HepG2 (cell line): ENCODE data around the gene SNX15. TPM values are rescaled to one million over a fixed set of nuclear protein-coding genes. Genes with fewer than 3 reads are reported as not detected.

ENCODE experiments used
- ATAC-seq: fragments of 200-7000 bp; cut with Tn5 transposase; 3 replicates; pipeline ENCODE4 v1.9.1; 2020; ENCODE audit warnings: mild to moderate bottlenecking, moderate library complexity
- BruUV-seq: library from RNA; stranded (reverse); fragments of 400-500 nt; replicated peaks from 2 replicates; lab custom pipeline; 2021; lab: Mats Ljungman, UMichigan
- CTCF ChIA-PET: fragments of 300-600 bp; formaldehyde crosslinking; extraction: SDS; loops from one replicate; lab custom pipeline; 2021; ENCODE audit warnings: low total read pairs, inconsistent platforms, low intra/inter-chr PET ratio; lab: Yijun Ruan, JAX
- POLR2A ChIA-PET: fragments of 350-600 bp; sonication (Branson Sonifier 250); formaldehyde crosslinking; loops from one replicate; lab custom pipeline; 2020; ENCODE audit warnings: antibody characterized with exemption, inconsistent platforms; lab: Yijun Ruan, JAX
- DNase-seq: peaks from one replicate; pipeline ENCODE4 v3.0.0-alpha.2; 2015; ENCODE audit warnings: low spot score
- FAIRE-seq: peaks from 3 replicates; lab custom pipeline; 2011; peaks lifted over from hg19 to GRCh38; lab: Jason Lieb, UNC
- H2AFZ ChIP-seq: one replicate; pipeline ENCODE4 v1.6.1; 2011; ENCODE audit warnings: low read length, inconsistent platforms
- H3K27ac ChIP-seq: fragments of 300-600 bp; 3 replicates; pipeline ENCODE4 v1.8.0; 2011; ENCODE audit warnings: mixed run types, mild to moderate bottlenecking, mixed read lengths, low read length, inconsistent platforms; ENCODE audit not compliant: insufficient read depth; ENCODE audit errors: extremely low read length
- H3K27me3 ChIP-seq, 2 experiments: fragments of 200-600 bp in 1 of 2; 2 replicates in 1 of 2; 3 replicates in 1 of 2; pipeline versions ENCODE4 v1.6.0 to v1.8.0; 2011; ENCODE audit warnings: low read length in 2 of 2, mild to moderate bottlenecking in 2 of 2, moderate library complexity in 2 of 2, inconsistent platforms in 1 of 2; ENCODE audit not compliant: insufficient read depth in 2 of 2, control insufficient read depth in 1 of 2
- H3K36me3 ChIP-seq, 2 experiments: fragments of 200-600 bp in 1 of 2; replicated peaks in 1 of 2; 2 replicates in 1 of 2; 3 replicates in 1 of 2; pipeline versions ENCODE4 v1.5.1 to v1.8.0; 2011; ENCODE audit warnings: low read length in 2 of 2, inconsistent platforms in 1 of 2; ENCODE audit not compliant: insufficient read depth in 2 of 2, control insufficient read depth in 1 of 2
- H3K4me1 ChIP-seq: 2 replicates; pipeline ENCODE4 v1.5.1; 2012; ENCODE audit warnings: low read length, inconsistent platforms; ENCODE audit not compliant: insufficient read depth
- H3K4me2 ChIP-seq: 2 replicates; pipeline ENCODE4 v1.6.0; 2011; ENCODE audit warnings: low read depth, low read length, inconsistent platforms
- H3K4me3 ChIP-seq, 3 experiments: fragments of 200-600 bp in 1 of 3; sonication (generic), shearing (Covaris generic) in 1 of 3; replicated peaks in 1 of 3; 2 replicates each; pipeline ENCODE4 v1.5.1; 2011 to 2016; ENCODE audit warnings: low read length in 3 of 3, inconsistent platforms in 2 of 3, low read depth in 2 of 3, mild to moderate bottlenecking in 2 of 3, control low read depth in 1 of 3, mixed read lengths in 1 of 3; ENCODE audit not compliant: insufficient read depth in 1 of 3
- H3K79me2 ChIP-seq: one replicate; pipeline ENCODE4 v1.6.1; 2011; ENCODE audit warnings: low read length, inconsistent platforms; ENCODE audit not compliant: insufficient read depth
- H3K9ac ChIP-seq: 2 replicates; pipeline ENCODE4 v1.6.0; 2011; ENCODE audit warnings: mild to moderate bottlenecking, low read depth, low read length, inconsistent platforms; ENCODE audit not compliant: insufficient read depth
- H3K9me3 ChIP-seq: 2 replicates; pipeline ENCODE4 v1.5.1; 2012; ENCODE audit warnings: mild to moderate bottlenecking, low read length
- H4K20me1 ChIP-seq: 2 replicates; pipeline ENCODE4 v1.6.0; 2011; ENCODE audit warnings: inconsistent platforms, mild to moderate bottlenecking, low read length, moderate library complexity; ENCODE audit not compliant: insufficient read depth
- ARNT2 ChIP-seq: sonication (generic); formaldehyde crosslinking; IDR thresholded peaks from 2 replicates; pipeline ENCODE4 v1.8.0; 2022; ENCODE audit warnings: mild to moderate bottlenecking, low read depth, missing genetic modification reagents, moderate library complexity
- ATF4 ChIP-seq, 2 experiments: fragments of 450-650 bp in 1 of 2; sonication (generic) in 1 of 2; formaldehyde crosslinking; IDR thresholded peaks; 2 replicates each; pipeline versions ENCODE4 v1.5.0 to v1.8.0; 2020 to 2022; ENCODE audit warnings: mild to moderate bottlenecking in 1 of 2, missing genetic modification reagents in 1 of 2
- CTCF ChIP-seq: sonication (generic); formaldehyde crosslinking; IDR thresholded peaks from 2 replicates; pipeline ENCODE4 v1.5.0; 2020; ENCODE audit warnings: mild to moderate bottlenecking, missing genetic modification reagents, moderate library complexity
- MED8 ChIP-seq: sonication (generic); formaldehyde crosslinking; IDR thresholded peaks from 2 replicates; pipeline ENCODE4 v1.8.1; 2023; ENCODE audit warnings: mild to moderate bottlenecking, missing genetic modification reagents; ENCODE audit not compliant: insufficient replicate concordance
- MIER2 ChIP-seq: IDR thresholded peaks from 2 replicates; pipeline ENCODE4 v1.6.1; 2016; ENCODE audit warnings: missing biosample characterization, missing genetic modification reagents
- ZC3H13 ChIP-seq: sonication (generic); formaldehyde crosslinking; IDR thresholded peaks from 2 replicates; pipeline ENCODE4 v1.8.1; 2023; ENCODE audit warnings: mild to moderate bottlenecking, missing genetic modification reagents, moderate library complexity
- WGBS: methylation state at CpG from one replicate; pipeline ENCODE4 v1.1.6; 2017; ENCODE audit warnings: low lambda C conversion rate; 5-methylcytosine and 5-hydroxymethylcytosine counted together
- in situ Hi-C: cut with HindIII; loops from 2 replicates; pipeline ENCODE4 v1.10.0; 2017; ENCODE audit warnings: low pct_unique_long_range_greater_than_20kb; ENCODE audit not compliant: extremely low pct_ligation_motif_present
- intact Hi-C: fragments of 100-400 bp; cut with micrococcal nuclease; formaldehyde crosslinking; loops from one replicate; pipeline ENCODE4 v1.10.0; 2022; ENCODE audit not compliant: unreplicated experiment
- polyA plus RNA-seq, 8 experiments: library from polyadenylated mRNA; depleted of rRNA in 3 of 8; stranded (reverse) in 7 of 8; unstranded in 1 of 8; fragments of >200 nt; fragmentation: Illumina TruSeq in 4 of 8; extraction: Trizol in 4 of 8; gene quantifications; 2 replicates each; pipeline versions ENCODE4 v1.2.1 to v1.2.3, GENCODE V29; 2011 to 2016; ENCODE audit warnings: low read depth in 4 of 8, missing spikeins in 1 of 8, mixed read lengths in 1 of 8; ENCODE audit not compliant: insufficient read depth in 1 of 8
- total RNA-seq, 5 experiments: library from RNA; depleted of rRNA; stranded (reverse); fragments of >200 nt; fragmentation: Illumina TruSeq; extraction: Trizol; gene quantifications; 2 replicates each; pipeline ENCODE4 v1.2.3, GENCODE V29; 2016; ENCODE audit warnings: low read depth in 1 of 5

Gene SNX15
- total and polyA plus RNA-seq, 2 of the 13 experiments (the other 11 are each of a cell fraction or from before 2014, with no cell fraction given), result 19.1 to 22.6 TPM

- no peak overlapping the region for H3K27ac ChIP-seq
- POLR2A ChIA-PET, result interaction anchor here (2.0 kb wide), 1 partner anchor 8 kb away, joined by 7 read pairs; the partner anchor contains the start of gene SAC3D1
- H3K36me3 ChIP-seq, result peaks cover 13 to 35% of the 10 kb centered on the region in 2 experiments
- no peak overlapping the region for H3K4me3 ChIP-seq
- intact Hi-C loops (no loop called here), in situ Hi-C loops (no loop called here)
- no peak overlapping the region for H3K4me2 ChIP-seq
- H3K9me3 ChIP-seq, result no peaks in the 10 kb centered on the region
- H2AFZ ChIP-seq, result no peak overlapping the region
- H4K20me1 ChIP-seq, result no peaks in the 10 kb centered on the region
- H3K9ac ChIP-seq, result no peak overlapping the region
- WGBS, result 100% methylated on average over 9 of the region's 13 CpGs
- DNase-seq (no peak), FAIRE-seq (no peak), ATAC-seq (no peak)
- H3K4me1 ChIP-seq, result peaks cover 10% of the 10 kb centered on the region; the same call in 1 of the 2 replicates
- no peaks in the 10 kb centered on the region for H3K79me2 ChIP-seq
- CTCF ChIA-PET, result no interaction called here
- no peaks in the 10 kb centered on the region; a peak in 1 of 5 replicates for H3K27me3 ChIP-seq
- BruUV-seq, result no TSS peak
- 0 out of 2 replicates have a peak, but pooled peaks have one; percentile 15 for TF ChIP-seq CTCF (CRISPR knock-in tag)
- TF ChIP-seq ATF4 (CRISPR knock-in tag; IDR thresholded peaks at IDR 0.05), result no peak
These were observed 5.0 kb downstream of the SNX15 start for GRCh38 chr11:65032216-65032615.

GRCh38 chr11:65034423-65034822 lies 7.2 kb downstream of the SNX15 start:
- in situ Hi-C loops, result no loop called here
- TF ChIP-seq MED8 (no peak), MIER2 (CRISPR knock-in tag) (no peak), ARNT2 (CRISPR knock-in tag) (no peak), ZC3H13 (CRISPR knock-in tag) (no peak)
- Histone ChIP-seq H3K9ac (no peak overlapping the region), H2AFZ (no peak overlapping the region), H3K79me2 (no peaks in the 10 kb centered on the region), H3K4me1 (no peaks in the 10 kb centered on the region), H3K4me3 (no peak overlapping the region), H3K27me3 (no peaks in the 10 kb centered on the region), H3K4me2 (no peak overlapping the region), H3K9me3 (no peaks in the 10 kb centered on the region), H3K36me3 (peaks cover 24 to 50% of the 10 kb centered on the region in 2 experiments), H4K20me1 (no peaks in the 10 kb centered on the region), H3K27ac (no peak overlapping the region)
- DNase-seq (no peak), FAIRE-seq (no peak), ATAC-seq (no peak)
- no TSS peak for BruUV-seq
- POLR2A ChIA-PET, result no interaction called here
- CTCF ChIA-PET, result no interaction called here
- intact Hi-C loops, result no loop called here
- WGBS, result 97% methylated on average over 2 of the region's 2 CpGs
